ENCODE measurements around the gene GRB10.

The GRB10 gene

DNA sequence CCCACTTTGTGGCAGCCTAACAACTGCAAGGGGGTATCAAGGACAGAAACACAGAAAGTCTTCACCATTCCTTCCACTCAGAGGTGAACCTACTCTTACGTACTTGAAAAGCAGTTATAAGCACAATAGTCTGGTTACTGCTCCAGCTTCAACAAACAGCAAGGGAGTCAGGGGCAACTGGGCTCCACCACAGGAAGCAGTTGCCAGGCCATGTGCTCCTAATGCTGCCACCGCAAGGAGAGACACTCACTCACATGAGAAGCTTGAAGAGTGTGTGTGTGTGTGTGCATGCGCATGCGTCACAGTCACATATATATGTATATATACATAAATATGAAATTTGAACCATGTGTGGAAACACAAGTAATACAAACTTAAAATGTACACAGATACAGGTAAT is 65.5 kb downstream of the GRB10 start:
- DNase-seq = no peak

DNA sequence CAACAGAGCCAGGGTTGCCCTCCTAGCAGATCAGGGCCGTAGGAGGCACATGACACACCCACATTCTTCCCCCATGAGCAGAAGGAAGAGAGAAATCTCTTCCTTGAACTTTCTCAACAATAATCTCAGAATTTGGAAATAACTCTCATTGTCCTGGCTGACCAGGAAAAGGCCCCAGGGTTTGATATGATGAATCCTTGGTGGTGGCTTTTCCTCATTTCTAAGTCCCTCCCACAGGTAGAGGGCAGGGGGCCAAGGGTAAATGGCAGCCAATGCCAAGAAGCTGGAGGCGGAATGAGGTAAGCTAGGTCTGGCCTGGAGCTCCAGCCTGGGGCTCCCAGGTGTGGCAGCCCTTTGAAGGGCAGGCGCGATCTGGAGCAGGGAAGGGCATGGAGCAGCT is 67.8 kb downstream of the GRB10 start:
- DNase-seq = no peak

DNA sequence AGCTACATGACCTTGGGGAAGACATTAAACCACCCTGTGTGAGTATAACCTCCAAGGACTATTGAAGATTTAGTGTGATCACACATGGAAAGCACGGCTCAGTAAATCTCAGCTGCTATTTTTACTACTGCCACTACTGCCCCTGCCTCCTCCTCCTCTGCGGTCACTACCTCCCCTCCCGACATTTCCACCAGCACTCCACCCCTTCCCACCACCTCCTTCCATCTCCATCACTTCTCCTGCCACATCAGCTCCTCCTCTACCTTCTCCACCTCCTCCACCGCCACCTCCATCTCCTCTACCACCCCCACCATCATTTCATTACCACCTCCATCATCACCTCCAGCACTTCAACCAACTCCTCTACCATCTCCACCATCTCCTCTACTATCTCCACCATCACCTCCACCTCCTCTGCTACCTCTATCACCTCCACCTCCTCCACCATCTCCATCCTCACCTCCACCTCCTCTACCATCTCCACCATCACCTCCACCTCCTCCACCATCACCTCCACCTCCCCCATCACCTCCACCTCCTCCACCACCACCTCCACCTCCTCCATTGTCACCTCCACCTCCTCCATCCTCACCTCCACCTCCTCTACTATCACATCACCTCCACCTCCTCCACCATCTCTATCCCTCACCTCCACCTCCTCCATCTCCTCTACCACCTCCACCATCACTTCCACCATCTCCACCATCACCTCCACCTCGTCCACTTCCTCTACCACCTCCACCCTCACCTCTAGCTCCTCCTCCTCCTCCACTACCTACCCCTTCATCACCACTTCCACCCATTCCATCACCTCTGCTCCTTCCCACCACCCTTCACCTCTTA is 69.4 kb downstream of the GRB10 start:
- DNase-seq = no peak

DNA sequence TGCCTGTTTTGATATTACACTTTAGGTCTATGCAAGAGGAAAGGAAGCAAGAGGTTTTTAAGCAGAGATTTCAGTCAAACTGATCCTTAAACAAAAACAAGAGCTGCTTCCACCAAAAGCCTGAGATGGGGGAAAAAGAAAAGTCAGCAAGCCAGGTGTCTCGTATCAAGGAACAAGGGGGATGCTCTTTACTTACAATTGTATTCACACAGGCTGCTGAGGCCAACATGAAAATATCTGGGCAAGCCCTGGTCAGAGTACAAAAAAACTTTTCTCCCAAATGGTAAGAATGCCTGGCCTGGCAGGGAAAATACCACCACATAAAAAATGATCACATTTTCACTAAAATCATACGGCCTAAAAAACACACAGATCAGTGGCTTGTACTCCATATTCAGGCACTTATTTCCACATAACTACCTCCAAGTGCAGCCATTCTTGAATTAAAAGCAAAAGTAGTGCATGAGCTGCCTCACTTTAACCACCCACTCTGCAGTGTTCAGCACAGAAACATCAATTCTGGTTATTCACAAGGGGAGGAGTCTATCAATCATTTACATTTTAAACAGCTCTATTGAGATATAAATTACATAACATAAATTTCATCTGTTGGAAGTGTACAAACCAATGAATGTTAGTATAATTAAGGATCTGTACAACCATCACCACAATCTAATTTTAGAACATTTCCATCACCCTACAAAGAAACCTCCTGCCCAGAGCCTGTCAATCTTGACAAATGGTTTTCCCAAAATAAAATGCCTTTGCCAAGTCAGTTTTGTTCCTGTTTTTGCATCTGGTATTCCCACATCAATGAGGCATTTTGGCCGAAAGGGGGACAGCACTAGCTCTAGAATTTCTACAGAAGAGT is 70.2 kb downstream of the GRB10 start:
- DNase-seq = no peak

DNA sequence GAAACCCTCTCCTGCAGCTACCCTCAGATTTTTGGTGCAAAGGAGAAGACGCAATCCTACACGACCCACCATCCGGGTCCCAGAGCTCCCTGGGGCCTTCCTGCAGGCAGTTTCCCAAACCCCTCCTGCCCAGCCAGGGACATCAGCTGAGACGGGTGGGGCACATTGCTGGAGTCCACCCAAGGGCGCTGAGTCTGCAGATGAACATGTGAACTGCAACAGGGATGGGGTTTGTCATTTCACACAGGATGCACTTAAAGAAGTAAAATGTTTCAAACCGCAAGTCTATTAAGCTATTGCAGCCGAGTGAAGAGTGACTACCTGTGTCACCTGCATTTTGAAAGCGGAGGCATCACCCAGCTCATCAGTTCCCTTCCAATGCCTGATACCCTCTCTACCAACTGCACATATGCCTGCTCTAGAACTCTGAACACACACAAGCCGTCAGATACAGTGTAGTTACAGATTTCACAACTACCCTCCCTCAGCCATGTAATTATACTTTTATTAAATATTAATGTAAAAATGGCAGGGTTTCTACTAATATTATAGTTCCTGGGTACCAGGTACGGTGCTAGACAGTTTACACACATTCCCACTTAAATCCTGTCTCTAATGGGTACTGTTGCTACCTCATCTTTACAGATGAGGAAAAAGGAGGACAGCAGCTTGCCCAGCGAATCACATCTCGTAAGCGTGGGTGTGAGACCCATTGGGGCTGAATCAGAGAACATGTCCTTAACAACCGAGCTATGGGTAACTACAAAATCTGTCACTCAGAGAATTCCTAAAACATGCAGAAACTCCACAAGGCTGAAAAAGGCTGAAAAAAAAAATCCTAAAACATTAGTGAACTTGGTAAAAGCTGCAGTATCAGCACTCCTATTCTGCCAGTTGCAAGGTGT is 71.2 kb downstream of the GRB10 start:
- DNase-seq = no peak

DNA sequence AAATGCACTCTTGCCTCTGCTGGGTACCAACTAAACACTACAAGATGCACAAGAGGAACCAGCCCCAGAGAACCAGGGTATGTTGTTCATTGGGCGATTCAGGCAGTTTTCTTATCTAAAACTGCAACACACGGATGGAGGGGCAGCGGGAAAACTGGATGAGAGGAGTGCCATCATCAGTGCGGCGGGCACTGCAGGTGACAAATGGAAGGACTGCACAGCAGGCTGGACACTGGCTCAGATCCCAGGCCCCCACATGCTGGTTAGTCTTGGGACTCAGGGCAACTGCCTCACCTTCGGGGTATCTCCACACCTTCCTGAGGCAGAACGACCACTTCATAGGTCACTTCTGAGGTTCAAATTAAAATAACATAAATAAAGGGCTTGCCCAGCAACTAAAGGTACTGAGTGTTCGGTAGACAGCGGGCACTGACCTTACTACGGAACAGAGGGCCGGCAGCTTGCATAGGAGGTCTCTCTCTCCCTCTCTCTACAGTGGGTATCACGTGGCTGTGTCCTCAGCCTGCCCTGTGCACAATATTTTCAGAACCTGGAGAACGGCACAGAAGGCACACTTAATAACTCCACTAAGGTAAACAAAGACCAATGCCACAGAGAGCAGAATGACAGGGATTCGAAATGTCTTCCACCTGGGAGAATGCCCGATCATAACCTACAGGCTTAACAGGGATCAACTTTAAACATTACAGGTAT is 72.1 kb downstream of the GRB10 start:
- DNase-seq = no peak

DNA sequence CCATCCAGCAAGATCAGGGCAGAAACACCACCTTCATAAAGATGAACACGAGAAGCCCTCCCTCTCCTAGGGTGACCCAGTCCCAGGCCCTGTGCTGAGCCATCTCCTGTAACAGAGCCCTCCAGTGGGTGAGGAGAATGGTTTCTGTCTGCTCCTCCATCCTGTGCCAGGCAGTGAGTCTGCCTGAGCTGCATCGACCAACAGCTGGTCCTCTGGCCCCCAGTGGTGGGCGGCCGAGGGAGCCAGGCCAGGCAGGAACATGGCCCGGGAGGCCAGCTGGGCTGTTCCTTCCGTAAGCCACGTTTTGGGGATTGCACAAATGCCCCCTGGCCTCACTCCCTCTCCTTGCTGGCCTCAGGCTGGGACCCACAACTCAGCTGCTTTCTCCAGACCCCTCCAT is 73.5 kb downstream of the GRB10 start:
- DNase-seq = no peak

DNA sequence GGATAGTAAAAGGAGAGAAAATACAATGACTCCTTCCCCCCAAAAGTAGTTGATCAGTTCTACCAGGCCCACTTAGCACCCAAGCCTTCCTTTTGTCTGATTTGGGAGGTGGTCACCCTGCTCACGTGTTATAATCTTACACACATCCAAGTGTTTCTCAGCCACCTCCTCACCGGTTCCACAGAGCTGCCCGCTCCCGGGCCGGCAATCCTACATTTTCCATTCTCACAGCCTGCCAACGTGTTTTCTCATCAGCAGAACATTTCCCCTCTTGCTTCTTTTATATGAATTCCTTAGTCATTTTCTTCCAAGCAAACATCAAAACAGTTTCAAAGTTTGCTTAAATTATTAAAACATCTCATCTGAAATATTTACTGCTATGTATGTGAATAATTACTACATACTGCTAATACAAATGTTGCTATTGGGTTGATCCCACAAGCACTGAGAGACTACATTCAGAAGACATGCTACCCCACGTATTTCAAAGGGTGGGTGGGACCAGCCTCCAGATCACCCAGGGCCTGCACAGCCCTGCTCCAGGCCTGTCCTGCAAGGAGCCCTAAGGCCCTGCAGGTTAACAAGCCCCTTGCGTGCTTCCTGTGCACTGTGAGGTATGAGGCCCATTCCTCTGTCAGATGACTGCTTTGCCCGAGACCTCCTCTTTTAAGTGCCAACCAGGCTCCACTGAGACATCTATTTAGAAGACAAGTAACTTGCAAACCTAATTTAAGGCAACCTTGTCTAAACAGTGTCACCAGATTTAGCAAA is 75.3 kb downstream of the GRB10 start:
- no peak for DNase-seq

DNA sequence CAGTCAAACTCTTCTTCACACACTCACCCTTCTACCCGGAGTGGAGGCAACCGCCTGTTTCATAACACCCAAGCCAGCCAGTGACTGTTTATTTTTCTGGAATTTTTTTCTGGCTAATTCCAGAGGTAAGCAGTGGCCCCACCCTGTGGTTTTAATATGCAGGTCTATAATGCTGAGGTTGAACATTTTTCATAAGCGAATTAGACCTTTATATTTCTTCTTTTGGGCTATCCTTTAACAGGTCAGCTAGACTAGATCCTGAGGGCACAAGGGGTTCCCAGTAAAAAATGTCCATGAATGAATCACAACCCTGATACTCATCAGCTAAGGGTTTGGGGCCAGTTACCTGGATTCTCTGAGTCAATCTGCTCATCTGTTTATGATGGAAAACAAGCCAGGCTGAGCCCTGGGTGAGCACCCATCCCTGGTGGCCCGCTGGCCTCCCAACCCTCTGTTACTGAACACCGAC is 76.2 kb downstream of the GRB10 start:
- no peak for DNase-seq

DNA sequence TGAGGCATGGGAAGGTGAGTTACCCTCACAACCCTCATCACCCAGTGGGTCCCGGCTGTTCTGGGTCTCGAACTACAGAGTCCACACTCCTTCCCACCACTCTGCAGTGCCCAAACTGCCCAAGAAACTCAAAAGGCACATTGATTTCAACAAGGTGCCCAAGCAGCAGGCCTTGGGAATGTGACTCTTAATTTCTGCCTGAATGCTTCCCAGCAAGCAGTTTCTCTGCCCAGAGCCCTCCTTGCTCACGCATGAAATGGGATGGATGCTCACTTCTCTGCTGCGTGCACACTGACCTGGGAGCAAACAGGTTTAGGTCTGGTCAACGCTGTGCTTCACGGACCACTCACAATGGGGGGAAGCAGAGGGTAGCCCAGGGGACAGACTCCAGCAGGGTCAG is 77.9 kb downstream of the GRB10 start:
- no peak for DNase-seq

DNA sequence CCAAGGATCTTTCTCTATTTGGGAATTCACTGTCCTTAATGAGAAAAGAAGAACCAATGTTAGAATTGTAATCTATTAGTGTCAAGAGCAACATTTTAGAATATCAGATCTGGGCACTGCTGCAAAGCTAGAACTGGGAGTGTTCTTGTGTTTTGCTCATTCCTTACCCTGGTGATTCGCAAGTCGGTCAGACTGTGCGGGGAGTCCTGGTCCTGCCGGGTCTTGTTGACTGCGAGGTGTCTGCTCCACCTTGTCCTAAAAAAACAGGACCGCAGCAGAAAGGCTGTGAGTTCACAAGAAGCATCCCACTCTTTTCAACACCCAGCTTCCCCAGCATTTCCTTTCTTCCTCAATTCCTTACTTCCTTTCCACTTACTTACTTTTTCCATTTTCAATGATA is 79.0 kb downstream of the GRB10 start:
- DNase-seq = no peak

DNA sequence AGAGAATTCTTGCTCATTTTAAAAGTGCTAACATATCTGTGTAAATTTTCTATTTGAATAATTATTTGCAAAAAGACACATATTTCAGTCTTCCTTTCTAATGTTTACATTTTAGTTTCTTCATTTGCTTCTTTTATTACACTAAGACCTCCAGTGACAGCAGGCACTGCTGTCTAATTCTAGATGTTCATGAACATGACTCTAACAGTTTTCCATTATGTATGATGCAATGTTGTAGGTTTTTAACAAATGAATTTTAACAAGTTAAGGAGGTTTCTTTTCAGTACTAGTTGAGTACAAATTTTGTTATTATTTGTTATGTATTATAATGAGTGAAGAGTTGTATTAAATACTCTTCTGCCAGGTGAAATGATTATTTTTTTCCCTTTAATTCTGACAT is 83.6 kb downstream of the GRB10 start:
- no peak for DNase-seq

DNA sequence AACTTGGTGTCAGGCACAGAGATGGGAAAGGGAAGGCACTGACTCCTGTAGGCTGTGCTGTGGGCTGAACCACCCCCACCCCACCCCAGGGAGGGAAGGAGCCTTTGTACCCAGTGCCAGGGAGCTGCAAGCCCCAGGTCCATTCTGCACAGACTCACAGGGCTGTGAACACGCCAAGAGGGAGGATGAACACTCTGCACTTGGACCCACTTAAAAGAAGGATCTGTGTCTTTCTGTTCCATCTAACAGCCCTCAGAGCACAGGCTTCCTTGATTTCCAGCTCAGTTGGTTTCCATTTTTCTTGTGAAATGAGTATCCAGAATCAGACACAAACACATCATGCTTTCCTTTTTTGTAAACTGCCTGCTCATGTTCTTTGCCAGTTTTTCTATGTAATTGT is 84.9 kb downstream of the GRB10 start:
- DNase-seq = no peak

DNA sequence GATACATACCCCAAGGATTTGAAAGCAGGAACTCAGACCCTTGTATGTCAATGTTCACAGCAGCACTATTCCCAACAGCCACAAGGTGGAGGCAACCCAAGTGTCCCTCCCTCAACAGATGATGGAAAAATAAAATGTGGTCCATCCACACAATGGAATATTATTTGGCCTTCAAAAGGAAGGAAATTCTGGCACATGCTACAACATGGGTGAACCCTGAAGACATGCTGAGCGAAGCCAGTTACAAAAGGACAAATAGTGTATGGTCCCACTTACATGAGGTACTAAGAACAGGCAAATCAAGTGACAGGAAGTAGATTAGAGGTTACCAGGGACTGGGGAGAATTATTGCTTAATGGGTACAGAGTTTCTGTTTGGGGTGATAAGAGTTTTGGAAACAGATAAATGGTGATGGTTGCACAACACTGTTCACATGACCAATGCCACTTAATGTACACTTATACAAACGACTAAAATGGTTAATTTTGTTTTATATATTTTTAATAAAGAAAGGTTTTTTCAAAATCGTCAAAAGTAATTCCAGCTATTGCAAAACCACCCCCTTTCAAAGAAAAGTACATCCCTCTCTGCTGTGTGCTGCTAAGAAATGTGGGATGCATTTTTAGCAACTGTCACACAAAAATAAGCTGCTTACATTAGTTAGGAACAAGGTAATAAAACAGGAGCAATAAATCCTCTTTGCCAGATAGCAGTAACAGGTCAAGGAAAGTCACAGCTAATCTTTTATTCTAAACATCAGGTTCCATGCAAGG is 85.7 kb downstream of the GRB10 start:
- DNase-seq = no peak

DNA sequence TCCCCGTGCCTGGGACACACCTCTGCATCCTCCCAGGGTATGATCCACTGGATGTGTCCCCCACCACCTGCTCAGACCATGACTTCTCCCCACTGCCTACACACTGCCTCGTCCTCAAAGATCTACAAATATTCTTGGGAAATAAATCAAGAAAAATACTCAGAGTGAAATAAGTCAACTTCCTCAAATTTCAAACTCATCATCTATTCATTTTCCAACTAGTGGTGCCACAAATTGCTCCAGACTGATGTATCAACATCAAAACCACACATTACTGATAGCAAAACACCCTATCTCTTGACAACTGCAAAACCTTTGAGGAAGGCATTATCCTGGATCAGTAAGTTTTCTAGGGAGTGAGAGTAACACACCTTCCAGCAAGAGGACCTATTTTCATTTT is 87.7 kb downstream of the GRB10 start:
- DNase-seq = no peak

DNA sequence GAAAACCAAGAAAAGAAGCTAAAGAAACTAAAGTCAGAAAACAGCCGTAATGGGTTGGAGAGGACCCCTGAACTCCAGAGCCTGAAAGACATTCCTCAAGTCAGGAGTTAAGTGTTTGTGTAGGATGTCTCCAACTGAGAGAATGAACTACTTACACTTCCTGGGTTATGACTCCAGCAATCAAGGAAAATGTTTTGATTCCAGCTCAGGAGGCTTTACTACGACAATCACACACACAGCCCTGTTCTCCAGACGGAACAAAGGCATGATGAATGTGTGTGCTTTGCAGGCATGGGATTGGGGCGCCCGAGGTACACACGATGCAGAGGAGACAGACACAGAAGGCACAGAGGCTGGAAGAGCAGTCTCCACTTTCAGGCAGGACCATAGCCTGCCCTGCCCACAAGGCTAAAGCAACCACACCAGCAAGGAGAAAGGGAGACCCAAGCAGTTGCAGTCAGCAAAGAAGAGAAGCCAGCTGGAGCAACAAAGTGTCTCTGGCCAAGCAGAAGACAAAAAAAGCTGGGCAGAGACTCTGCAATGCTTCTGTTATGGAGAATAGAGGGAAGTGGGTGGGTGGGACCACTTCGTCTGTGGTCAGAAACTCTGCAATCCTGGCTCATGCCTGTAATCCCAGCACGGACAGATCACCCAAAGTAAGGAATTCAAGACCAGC is 89.1 kb downstream of the GRB10 start:
- no peak for DNase-seq

DNA sequence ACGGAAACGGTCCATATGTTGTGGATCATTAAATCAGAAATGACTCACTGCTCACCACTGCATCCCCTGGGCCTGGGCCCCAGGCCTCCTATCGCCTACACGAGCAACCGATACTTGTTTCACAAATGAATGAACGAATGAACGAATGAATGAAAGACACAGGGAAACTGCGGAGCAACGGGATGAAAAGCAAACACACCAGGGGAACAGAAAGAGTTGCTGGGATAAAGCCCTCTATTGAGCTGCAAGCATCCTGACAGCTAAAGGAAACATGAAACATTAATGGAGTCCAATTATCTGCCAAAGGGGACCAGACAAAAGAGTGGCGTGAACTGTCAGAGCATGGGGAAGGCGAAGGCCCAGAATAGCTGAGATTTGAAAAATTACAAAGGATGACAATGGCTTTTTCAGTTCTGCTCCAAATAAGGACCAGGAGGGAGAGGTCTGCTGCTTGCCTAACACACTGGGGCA is 92.1 kb downstream of the GRB10 start:
- DNase-seq = no peak

DNA sequence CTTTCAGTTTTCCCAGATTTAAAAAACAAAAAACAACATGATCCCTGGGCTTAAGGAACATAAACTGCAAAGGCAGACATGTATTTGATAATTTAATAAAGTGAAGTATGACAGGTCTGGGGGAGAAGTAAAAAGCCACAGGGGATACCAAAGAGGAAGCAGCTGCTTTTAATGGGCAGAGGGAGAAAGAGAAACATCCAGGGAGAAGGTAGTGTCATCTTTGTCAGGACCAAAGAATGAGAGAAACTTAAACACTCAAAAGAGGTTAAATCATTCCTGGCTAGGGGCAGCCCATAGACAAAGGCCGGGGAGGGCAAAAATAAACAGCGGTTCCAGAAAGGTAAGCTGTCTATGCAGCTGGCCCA is 94.5 kb downstream of the GRB10 start:
- DNase-seq = no peak

DNA sequence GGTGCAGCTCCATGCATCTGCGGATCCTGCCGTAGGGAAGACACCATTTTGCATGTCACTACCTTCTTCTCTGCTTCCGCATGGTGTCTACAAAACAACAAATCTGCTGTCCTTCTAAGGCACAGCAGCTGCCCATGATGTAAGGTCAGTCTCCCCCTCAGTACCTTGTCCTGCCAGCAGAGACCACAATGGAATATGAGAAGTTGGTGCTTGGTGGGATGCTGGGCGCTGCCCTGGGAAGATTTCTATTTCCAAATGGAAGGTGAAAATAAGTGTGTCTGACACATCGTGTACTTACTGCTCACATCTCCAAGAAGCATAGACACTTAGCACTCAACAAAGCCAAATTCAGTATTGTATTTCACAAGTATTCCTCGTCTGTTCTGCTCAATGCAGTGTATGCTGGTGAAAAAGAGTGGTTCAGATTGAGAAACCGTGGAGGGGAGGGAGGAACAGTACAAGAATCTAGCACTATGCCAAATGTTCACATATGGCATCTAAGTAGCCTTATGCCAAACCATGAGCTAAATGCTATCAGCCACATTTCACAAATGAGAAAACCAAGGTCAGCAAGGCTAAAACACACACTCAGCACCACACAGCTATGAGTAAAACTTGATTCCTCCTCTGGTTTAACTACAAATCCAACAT is 95.0 kb downstream of the GRB10 start:
- DNase-seq = no peak

DNA sequence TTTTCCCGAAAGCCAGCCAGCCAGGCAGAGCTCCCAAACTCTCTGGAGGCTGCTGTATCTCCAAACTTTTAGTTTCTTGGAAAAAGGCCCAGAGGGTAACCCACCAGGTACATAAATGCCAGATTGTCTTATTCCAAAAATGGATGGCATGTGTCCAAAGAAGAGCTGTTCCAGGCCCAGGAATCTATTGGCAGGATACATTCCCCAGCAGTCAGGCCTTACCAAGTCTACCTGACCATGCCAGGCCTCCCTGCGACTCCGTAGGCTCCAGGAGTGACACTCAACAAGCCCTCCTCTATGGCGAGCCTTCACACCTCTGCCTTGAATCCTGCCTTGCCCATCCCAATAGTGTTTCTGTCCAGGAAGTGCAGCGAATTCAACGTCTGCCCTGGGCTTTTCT is 95.6 kb downstream of the GRB10 start:
- no peak for DNase-seq

All from T1000 (cell line).